H9 (cell line): ENCODE measurements around the gene FAM151A. TPM values are rescaled to one million over a fixed set of nuclear protein-coding genes. Genes with fewer than 3 reads are reported as not detected.

ENCODE experiments used
- DNase-seq: peaks from one replicate; pipeline ENCODE4 v3.0.0-alpha.2; 2017
- H2AFZ ChIP-seq: one replicate; pipeline ENCODE4 v1.6.1; 2013; ENCODE audit warnings: mild to moderate bottlenecking, low read length, control low read depth, moderate library complexity
- H2AK5ac ChIP-seq: 2 replicates; pipeline ENCODE4 v1.6.1; 2013; ENCODE audit warnings: low read length, control low read depth, mixed read lengths; ENCODE audit not compliant: insufficient read length
- H2BK120ac ChIP-seq: one replicate; pipeline ENCODE4 v1.6.1; 2013; ENCODE audit warnings: low read depth, mild to moderate bottlenecking, low read length, control low read depth, inconsistent platforms; ENCODE audit not compliant: poor library complexity, severe bottlenecking
- H2BK12ac ChIP-seq: 2 replicates; pipeline ENCODE4 v1.6.1; 2013; ENCODE audit warnings: low read length, control low read depth, mixed read lengths, low read depth; ENCODE audit not compliant: insufficient read length
- H2BK15ac ChIP-seq: 2 replicates; pipeline ENCODE4 v1.6.1; 2013; ENCODE audit warnings: low read depth, low read length, control low read depth
- H2BK20ac ChIP-seq: one replicate; pipeline ENCODE4 v1.6.1; 2013; ENCODE audit warnings: low read depth, mild to moderate bottlenecking, low read length, control low read depth, inconsistent platforms; ENCODE audit not compliant: poor library complexity, severe bottlenecking
- H2BK5ac ChIP-seq: 2 replicates; pipeline ENCODE4 v1.6.1; 2013; ENCODE audit warnings: low read length, control low read depth, mixed read lengths; ENCODE audit not compliant: insufficient read length
- H3K14ac ChIP-seq: 2 replicates; pipeline ENCODE4 v1.6.1; 2013; ENCODE audit warnings: low read length, control low read depth; ENCODE audit not compliant: insufficient read depth
- H3K18ac ChIP-seq: 2 replicates; pipeline ENCODE4 v1.6.1; 2013; ENCODE audit warnings: low read depth, mild to moderate bottlenecking, mixed read lengths, low read length, control low read depth; ENCODE audit not compliant: insufficient read length
- H3K23ac ChIP-seq: 2 replicates; pipeline ENCODE4 v1.6.1; 2013; ENCODE audit warnings: low read length, control low read depth, mixed read lengths, low read depth; ENCODE audit not compliant: insufficient read length
- H3K23me2 ChIP-seq: 2 replicates; pipeline ENCODE4 v1.6.1; 2013; ENCODE audit warnings: low read depth, mild to moderate bottlenecking, mixed read lengths, low read length, control low read depth; ENCODE audit not compliant: insufficient read length, poor library complexity, severe bottlenecking
- H3K27ac ChIP-seq: 2 replicates; pipeline ENCODE4 v1.5.1; 2013; ENCODE audit warnings: low read length, control low read depth, mixed read lengths, low read depth; ENCODE audit not compliant: insufficient read length
- H3K27me3 ChIP-seq: 2 replicates; pipeline ENCODE4 v1.6.1; 2013; ENCODE audit warnings: low read length, control low read depth, inconsistent platforms; ENCODE audit not compliant: insufficient read depth
- H3K4ac ChIP-seq: 2 replicates; pipeline ENCODE4 v1.6.1; 2013; ENCODE audit warnings: low read depth, mild to moderate bottlenecking, control low read depth, inconsistent platforms, low read length, moderate library complexity
- H3K4me1 ChIP-seq: 2 replicates; pipeline ENCODE4 v1.6.1; 2013; ENCODE audit warnings: low read length, control low read depth, inconsistent platforms; ENCODE audit not compliant: insufficient read depth
- H3K4me2 ChIP-seq: 2 replicates; pipeline ENCODE4 v1.6.1; 2013; ENCODE audit warnings: low read length, control low read depth, mixed read lengths; ENCODE audit not compliant: insufficient read length, insufficient read depth
- H3K56ac ChIP-seq: 2 replicates; pipeline ENCODE4 v1.6.1; 2013; ENCODE audit warnings: low read depth, mild to moderate bottlenecking, mixed read lengths, low read length, control low read depth; ENCODE audit not compliant: insufficient read length
- H3K79me1 ChIP-seq: 2 replicates; pipeline ENCODE4 v1.6.1; 2013; ENCODE audit warnings: low read depth, mild to moderate bottlenecking, moderate library complexity, low read length, control low read depth, inconsistent platforms; ENCODE audit not compliant: insufficient read depth, poor library complexity, severe bottlenecking
- H3K79me2 ChIP-seq: 2 replicates; pipeline ENCODE4 v1.6.1; 2013; ENCODE audit warnings: low read length, control low read depth, inconsistent platforms; ENCODE audit not compliant: insufficient read depth
- H3K9ac ChIP-seq: 2 replicates; pipeline ENCODE4 v1.6.1; 2013; ENCODE audit warnings: low read length, control low read depth, mixed read lengths; ENCODE audit not compliant: insufficient read length; ENCODE audit errors: extremely low read depth
- H3K9me3 ChIP-seq: one replicate; pipeline ENCODE4 v1.6.1; 2013; ENCODE audit warnings: low read depth, low read length, inconsistent platforms; ENCODE audit not compliant: control insufficient read depth
- H3T11ph ChIP-seq: one replicate; pipeline ENCODE4 v1.6.1; 2013; ENCODE audit warnings: mild to moderate bottlenecking, low read length, control low read depth, inconsistent platforms
- H4K20me1 ChIP-seq: one replicate; pipeline ENCODE4 v1.6.1; 2013; ENCODE audit not compliant: control insufficient read depth, insufficient read length, insufficient read depth
- H4K5ac ChIP-seq: 2 replicates; pipeline ENCODE4 v1.6.1; 2013; ENCODE audit warnings: low read depth, mild to moderate bottlenecking, mixed read lengths, low read length, control low read depth; ENCODE audit not compliant: insufficient read length
- H4K8ac ChIP-seq: replicated peaks from 2 replicates; pipeline ENCODE4 v1.6.1; 2013; ENCODE audit warnings: low read length, control low read depth, mixed read lengths, low read depth; ENCODE audit not compliant: insufficient read length
- H4K91ac ChIP-seq: 2 replicates; pipeline ENCODE4 v1.6.1; 2013; ENCODE audit warnings: low read depth, mild to moderate bottlenecking, moderate library complexity, mixed read lengths, low read length, control low read depth; ENCODE audit not compliant: insufficient read length
- H3K27ac Mint-ChIP-seq, 3 experiments: 2 replicates in 2 of 3; 3 replicates in 1 of 3; pipeline ENCODE4 v1.8.0; 2020 to 2021; ENCODE audit warnings: mixed read lengths in 3 of 3, mild to moderate bottlenecking in 1 of 3, moderate library complexity in 1 of 3
- H3K27me3 Mint-ChIP-seq: 2 replicates; pipeline ENCODE4 v1.8.0; 2021; ENCODE audit warnings: low read depth, mild to moderate bottlenecking, moderate library complexity, mixed read lengths
- H3K36me3 Mint-ChIP-seq, 3 experiments: 2 replicates in 2 of 3; 3 replicates in 1 of 3; pipeline ENCODE4 v1.8.0; 2020 to 2021; ENCODE audit warnings: low read depth in 3 of 3, mixed read lengths in 3 of 3; ENCODE audit not compliant: insufficient read depth in 1 of 3
- H3K4me1 Mint-ChIP-seq, 2 experiments: 2 replicates each; pipeline ENCODE4 v1.8.0; 2020; ENCODE audit warnings: mixed read lengths in 2 of 2
- H3K4me3 Mint-ChIP-seq, 2 experiments: 2 replicates in 1 of 2; 3 replicates in 1 of 2; pipeline ENCODE4 v1.8.0; 2020 to 2021; ENCODE audit warnings: mild to moderate bottlenecking in 2 of 2, mixed read lengths in 2 of 2, moderate library complexity in 1 of 2
- H3K9me3 Mint-ChIP-seq, 2 experiments: 2 replicates in 1 of 2; 3 replicates in 1 of 2; pipeline ENCODE4 v1.8.0; 2020; ENCODE audit warnings: mild to moderate bottlenecking in 2 of 2, mixed read lengths in 2 of 2, moderate library complexity in 1 of 2
- CTCF ChIP-seq: fragments of 200-600 bp; sonication (generic); conservative IDR thresholded peaks from 3 replicates; pipeline ENCODE4 v1.8.0; 2021; ENCODE audit warnings: antibody characterized with exemption, mild to moderate bottlenecking
- WGBS: extraction: QIAGEN DNeasy Blood & Tissue Kit; methylation state at CpG from one replicate; pipeline ENCODE4 v1.1.7; 2013; ENCODE audit warnings: missing lambda C conversion rate, low lambda C conversion rate, mixed read lengths; ENCODE audit not compliant: insufficient read length; ENCODE audit errors: extremely low coverage; 5-methylcytosine and 5-hydroxymethylcytosine counted together
- total RNA-seq: library from RNA; stranded (reverse); gene quantifications from 2 replicates; pipeline ENCODE4 v1.2.1, GENCODE V29; 2021

FAM151A gene
- total RNA-seq, 1 experiment from 2014 or later: not detected

- no peak overlapping the region for H3K27ac Mint-ChIP-seq
- peaks cover 4% of the 10 kb centered on the region; the same call in 1 of the 2 replicates for H3K27me3 Mint-ChIP-seq
- H2AK5ac ChIP-seq: no peak overlapping the region
- H3K79me2 ChIP-seq: no peaks in the 10 kb centered on the region
- no peak overlapping the region for H2BK120ac ChIP-seq
- H3K56ac ChIP-seq: no peak overlapping the region
- H4K8ac ChIP-seq: no peak overlapping the region
- H4K20me1 ChIP-seq: no peaks in the 10 kb centered on the region
- H3K4me3 Mint-ChIP-seq: no peak overlapping the region
- H3K9me3 ChIP-seq: no peaks in the 10 kb centered on the region
- no peak overlapping the region for H2AFZ ChIP-seq
- no peak overlapping the region for H4K91ac ChIP-seq
- H3K23me2 ChIP-seq: no peaks in the 10 kb centered on the region
- H3K4me2 ChIP-seq: no peak overlapping the region
- H3K14ac ChIP-seq: no peak overlapping the region
- H3K4ac ChIP-seq: no peak overlapping the region
- no peak overlapping the region for H2BK15ac ChIP-seq
- no peaks in the 10 kb centered on the region for H3K36me3 Mint-ChIP-seq
- H2BK20ac ChIP-seq: no peak overlapping the region
- H4K5ac ChIP-seq: no peak overlapping the region
- DNase-seq: no peak
- no peak overlapping the region for H3K27ac ChIP-seq
- no CpG with 5 or more reads among the region's 2 CpGs for WGBS
- H3K4me1 ChIP-seq: no peaks in the 10 kb centered on the region
- H3K18ac ChIP-seq: no peak overlapping the region
- no peak overlapping the region for H2BK5ac ChIP-seq
- H3K23ac ChIP-seq: no peak overlapping the region
- no peak for TF ChIP-seq CTCF
- no peaks in the 10 kb centered on the region for H3K27me3 ChIP-seq
- no peaks in the 10 kb centered on the region for H3K9me3 Mint-ChIP-seq
- no peak overlapping the region for H2BK12ac ChIP-seq
- H3K4me1 Mint-ChIP-seq: no peaks in the 10 kb centered on the region; a peak in 2 of 4 replicates
- no peak overlapping the region for H3T11ph ChIP-seq
- H3K9ac ChIP-seq: no peak overlapping the region
- no peaks in the 10 kb centered on the region for H3K79me1 ChIP-seq
Measured at GRCh38 chr1:54667797-54668196, 44.5 kb upstream of the FAM151A start.
